ENCODE measurements around the gene FBXL5.
"Not testable (repeated sequence)": the region's sequence is repeated elsewhere in the genome, so short reads cannot be mapped to it uniquely, and the experiment has no call there.

FBXL5 gene

DNA sequence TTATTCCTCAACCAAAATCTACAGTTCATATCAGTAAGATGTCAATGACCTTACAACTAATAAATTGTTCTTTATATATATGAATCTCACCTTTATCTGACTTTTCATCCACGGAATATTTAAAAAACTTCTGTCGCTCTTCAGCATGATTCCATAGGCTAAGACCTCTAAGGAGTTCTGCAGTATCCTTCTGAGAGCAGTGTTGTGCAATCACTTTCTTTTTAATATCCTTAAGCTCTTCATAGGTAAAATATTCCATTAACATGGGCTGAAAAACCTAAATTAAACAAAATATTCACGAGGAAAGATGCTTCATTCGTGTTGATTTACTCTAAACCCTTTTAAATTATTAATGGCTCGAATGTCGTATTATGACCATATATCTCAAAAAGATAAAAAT is 16.7 kb downstream of the FBXL5 start:
- in situ Hi-C loops (cut with HindIII; ENCODE audit: low sequenced_read_pairs): no loop called here

DNA sequence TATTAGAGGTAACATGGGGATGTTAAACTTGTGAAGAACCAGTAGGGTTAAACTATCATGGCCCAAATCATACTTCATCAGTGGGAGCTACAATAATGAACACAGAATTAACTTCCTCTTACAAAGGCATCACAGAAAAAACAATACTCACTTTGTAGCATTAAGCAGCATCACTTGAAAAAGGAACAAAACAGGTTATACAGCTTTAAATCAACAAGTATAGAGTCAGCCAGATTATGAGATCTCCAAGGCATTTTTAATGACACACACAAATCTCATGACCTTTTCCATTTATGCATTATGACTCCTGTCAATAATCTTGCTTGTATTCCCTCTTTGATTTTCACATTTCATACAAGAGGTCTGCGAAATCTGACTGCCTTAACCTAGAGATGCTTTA is 18.3 kb downstream of the FBXL5 start:
- TF ChIP-seq, protein P1, sequence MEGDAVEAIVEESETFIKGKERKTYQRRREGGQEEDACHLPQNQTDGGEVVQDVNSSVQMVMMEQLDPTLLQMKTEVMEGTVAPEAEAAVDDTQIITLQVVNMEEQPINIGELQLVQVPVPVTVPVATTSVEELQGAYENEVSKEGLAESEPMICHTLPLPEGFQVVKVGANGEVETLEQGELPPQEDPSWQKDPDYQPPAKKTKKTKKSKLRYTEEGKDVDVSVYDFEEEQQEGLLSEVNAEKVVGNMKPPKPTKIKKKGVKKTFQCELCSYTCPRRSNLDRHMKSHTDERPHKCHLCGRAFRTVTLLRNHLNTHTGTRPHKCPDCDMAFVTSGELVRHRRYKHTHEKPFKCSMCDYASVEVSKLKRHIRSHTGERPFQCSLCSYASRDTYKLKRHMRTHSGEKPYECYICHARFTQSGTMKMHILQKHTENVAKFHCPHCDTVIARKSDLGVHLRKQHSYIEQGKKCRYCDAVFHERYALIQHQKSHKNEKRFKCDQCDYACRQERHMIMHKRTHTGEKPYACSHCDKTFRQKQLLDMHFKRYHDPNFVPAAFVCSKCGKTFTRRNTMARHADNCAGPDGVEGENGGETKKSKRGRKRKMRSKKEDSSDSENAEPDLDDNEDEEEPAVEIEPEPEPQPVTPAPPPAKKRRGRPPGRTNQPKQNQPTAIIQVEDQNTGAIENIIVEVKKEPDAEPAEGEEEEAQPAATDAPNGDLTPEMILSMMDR (IDR thresholded peaks at IDR 0.05; ENCODE audit: low read depth, low read length, missing control alignments): no peak
- in situ Hi-C loops (cut with HindIII; ENCODE audit: low sequenced_read_pairs): no loop called here
- no peak overlapping the region for H3K4me3 ChIP-seq (ENCODE audit: low read depth, low read length)
- no peak for DNase-seq (ENCODE audit: low read depth)

More for the DNA sequence above, 16.7 kb downstream of the FBXL5 start:
- TF ChIP-seq, protein P1 (IDR thresholded peaks at IDR 0.05; ENCODE audit: low read depth, low read length, missing control alignments): no peak
- H3K4me3 ChIP-seq (ENCODE audit: low read depth, low read length): no peak overlapping the region
- no peak for DNase-seq (ENCODE audit: low read depth)

DNA sequence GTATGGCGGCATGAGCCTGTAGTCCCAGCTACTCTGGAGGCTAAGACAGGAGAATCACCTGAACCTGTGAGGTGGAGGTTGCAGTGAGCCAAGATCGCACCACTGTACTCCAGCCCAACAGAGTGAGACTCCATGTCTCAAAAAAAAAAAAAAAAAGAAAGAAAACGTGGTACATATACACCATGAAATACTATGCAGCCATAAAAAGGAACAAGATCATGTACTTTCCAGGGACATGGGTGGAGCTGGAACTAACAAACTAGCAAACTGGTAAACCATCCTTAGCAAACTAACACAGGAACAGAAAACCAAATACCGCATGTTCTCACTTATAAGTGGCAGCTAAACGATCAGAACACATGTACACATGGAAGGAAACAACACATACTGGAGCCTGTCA is 37.8 kb downstream of the FBXL5 start:
- DNase-seq (ENCODE audit: low read depth); H3K4me3 ChIP-seq (ENCODE audit: low read depth, low read length); in situ Hi-C loops (cut with HindIII; ENCODE audit: low sequenced_read_pairs): not testable (repeated sequence)

DNA sequence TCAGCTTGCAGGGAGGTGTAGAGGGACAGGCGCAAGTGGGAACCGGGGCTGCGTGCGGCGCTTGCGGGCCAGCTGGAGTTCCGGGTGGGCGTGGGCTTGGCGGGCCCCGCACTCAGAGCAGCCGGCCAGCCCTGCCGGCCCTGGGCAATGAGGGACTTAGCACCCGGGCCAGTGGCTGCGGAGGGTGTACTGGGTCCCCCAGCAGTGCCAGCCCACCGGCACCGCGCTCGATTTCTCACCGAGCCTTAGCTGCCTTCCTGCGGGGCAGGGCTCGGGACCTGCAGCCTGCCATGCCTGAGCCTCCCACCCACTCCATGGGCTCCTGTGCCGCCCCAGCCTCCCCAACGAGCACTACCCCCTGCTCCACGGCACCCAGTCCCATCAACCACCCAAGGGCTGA is 40.3 kb downstream of the FBXL5 start:
- in situ Hi-C loops (cut with HindIII; ENCODE audit: low sequenced_read_pairs); DNase-seq (ENCODE audit: low read depth); H3K4me3 ChIP-seq (ENCODE audit: low read depth, low read length): not testable (repeated sequence)

DNA sequence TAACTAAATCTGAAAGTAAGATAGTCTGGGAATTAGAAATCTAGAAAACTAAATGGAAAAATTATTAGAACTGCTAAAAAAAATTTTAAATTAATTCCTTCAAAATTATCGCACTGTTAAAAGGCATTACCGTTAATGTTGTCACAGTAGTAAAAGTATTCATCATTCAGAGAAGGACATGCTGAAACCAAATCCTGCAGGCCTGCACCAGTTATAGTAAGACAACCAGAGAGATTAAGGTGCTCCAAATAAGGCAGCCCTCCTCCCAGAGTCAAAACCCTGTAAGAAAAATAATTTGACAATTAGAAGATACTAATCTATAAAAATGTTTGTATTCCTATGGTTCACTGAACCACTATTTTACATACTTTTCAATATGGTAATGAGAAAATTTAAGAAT is 43.0 kb downstream of the FBXL5 start:
- TF ChIP-seq, protein P1 (IDR thresholded peaks at IDR 0.05; ENCODE audit: low read depth, low read length, missing control alignments): no peak
- H3K4me3 ChIP-seq (ENCODE audit: low read depth, low read length): no peak overlapping the region
- DNase-seq (ENCODE audit: low read depth): no peak
- in situ Hi-C loops (cut with HindIII; ENCODE audit: low sequenced_read_pairs): no loop called here

DNA sequence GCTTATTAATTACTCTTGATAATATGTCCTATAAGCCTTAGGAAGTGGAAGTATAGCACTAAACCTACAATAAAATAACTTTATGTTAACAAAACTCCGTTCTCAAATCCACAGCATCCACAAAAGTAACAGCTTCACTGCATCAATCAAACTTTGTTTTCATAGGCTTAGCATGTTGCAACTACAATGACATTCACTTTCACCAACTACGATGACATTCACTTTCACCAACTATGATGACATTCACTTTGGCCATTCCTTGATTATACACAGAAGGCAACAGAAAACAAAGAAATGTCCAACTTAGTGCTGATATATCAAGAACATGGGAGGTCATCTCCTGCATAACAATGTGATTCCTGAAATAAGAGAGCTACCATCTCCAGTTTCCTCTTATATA is 44.3 kb downstream of the FBXL5 start:
- no peak overlapping the region for H3K4me3 ChIP-seq (ENCODE audit: low read depth, low read length)
- in situ Hi-C loops (cut with HindIII; ENCODE audit: low sequenced_read_pairs): no loop called here
- TF ChIP-seq, protein P1 (IDR thresholded peaks at IDR 0.05; ENCODE audit: low read depth, low read length, missing control alignments): no peak
- DNase-seq (ENCODE audit: low read depth): no peak

DNA sequence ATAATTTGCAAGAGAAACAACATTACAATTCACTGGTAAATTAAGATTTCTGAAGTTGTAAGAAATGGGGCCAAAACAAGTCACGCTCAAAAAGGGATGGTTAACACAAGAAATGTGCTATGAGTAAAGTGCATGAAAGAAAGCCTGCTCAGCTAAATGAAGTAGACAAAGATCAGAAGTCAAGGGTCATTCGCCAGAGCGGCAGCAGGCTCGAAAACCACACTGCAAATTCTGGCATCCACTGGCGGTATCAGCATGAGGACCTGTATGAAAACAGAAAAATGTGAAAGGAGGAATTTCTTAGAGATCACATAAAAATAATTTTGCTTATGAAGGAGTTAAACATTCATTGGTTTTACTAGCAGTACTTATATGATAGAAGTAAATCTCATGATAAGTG is 49.6 kb downstream of the FBXL5 start:
- no peak overlapping the region for H3K4me3 ChIP-seq (ENCODE audit: low read depth, low read length)
- in situ Hi-C loops (cut with HindIII; ENCODE audit: low sequenced_read_pairs): no loop called here
- TF ChIP-seq, protein P1 (IDR thresholded peaks at IDR 0.05; ENCODE audit: low read depth, low read length, missing control alignments): no peak
- no peak for DNase-seq (ENCODE audit: low read depth)

DNA sequence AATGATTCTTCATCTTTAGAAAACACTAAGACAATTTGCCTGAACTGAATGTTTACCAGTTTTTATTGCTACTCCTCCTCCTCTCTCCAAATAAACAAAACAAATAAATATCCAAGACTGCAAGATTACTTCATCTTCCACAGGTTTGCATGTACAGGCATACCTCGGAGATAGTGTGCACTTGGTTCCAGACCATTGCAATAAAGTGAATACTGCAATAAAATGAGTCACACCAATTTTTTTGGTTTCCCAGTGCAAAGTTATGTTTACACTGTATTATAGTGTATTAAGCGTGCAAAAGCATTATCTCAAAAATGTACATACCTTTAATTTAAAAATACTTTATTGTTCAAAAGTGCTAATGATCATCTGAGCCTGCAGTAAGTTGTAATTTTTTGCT is 53.3 kb downstream of the FBXL5 start:
- TF ChIP-seq, protein P1 (IDR thresholded peaks at IDR 0.05; ENCODE audit: low read depth, low read length, missing control alignments): no peak
- DNase-seq (ENCODE audit: low read depth): no peak
- in situ Hi-C loops (cut with HindIII; ENCODE audit: low sequenced_read_pairs): no loop called here
- no peak overlapping the region for H3K4me3 ChIP-seq (ENCODE audit: low read depth, low read length)
